Measurements from ENCODE around the gene SMIM9. TPM values are rescaled to one million over a fixed set of nuclear protein-coding genes. Genes with fewer than 3 reads are reported as not detected.

The SMIM9 gene
- total RNA-seq, 2 experiments from 2014 or later: not detected

Other genes with a start within 250 kb of the SMIM9 start
- gene CTAG1A, start 249.5 kb downstream of the SMIM9 start, total RNA-seq: not detected
- gene CTAG1B, start 215.4 kb downstream of the SMIM9 start, total RNA-seq: not detected
- gene CTAG2, start 181.1 kb downstream of the SMIM9 start, total RNA-seq: not detected
- gene GAB3, start 83.6 kb downstream of the SMIM9 start, total RNA-seq: 1 to 10 TPM; 3.4 to 3.7 TPM
- gene DKC1, start 71.8 kb downstream of the SMIM9 start, total RNA-seq: 10 to 100 TPM; 94.0 to 95.5 TPM
- 10 to 100 TPM; 22.6 to 24.2 TPM for gene MPP1, start 29.2 kb downstream of the SMIM9 start, total RNA-seq
- gene F8A1, start 51.7 kb upstream of the SMIM9 start, total RNA-seq: 10 to 100 TPM; 42.9 to 43.3 TPM
- gene F8, start 188.1 kb upstream of the SMIM9 start, total RNA-seq: 1 to 10 TPM; 7.5 to 8.9 TPM
- 10 to 100 TPM; 95.1 to 95.9 TPM for gene FUNDC2, start 192.2 kb upstream of the SMIM9 start, total RNA-seq
- gene CMC4, start 236.5 kb upstream of the SMIM9 start, total RNA-seq: 1 to 10 TPM; 4.9 to 7.2 TPM
- gene MTCP1, start 236.5 kb upstream of the SMIM9 start, total RNA-seq: 10 to 100 TPM; 16.2 to 19.2 TPM
- 10 to 100 TPM; 24.4 to 26.7 TPM for gene BRCC3, start 236.8 kb upstream of the SMIM9 start, total RNA-seq